Activated naive CD4-positive, alpha-beta T cell treated with anti-CD3 and anti-CD28 coated beads, Interleukin-2, amount 50 U/mL, for 24 hours (primary cell): ENCODE results near the gene MBD6.

Source experiments
- H3K27ac Mint-ChIP-seq: one replicate; pipeline ENCODE4 v1.8.0; 2021; ENCODE audit warnings: mild to moderate bottlenecking, mixed read lengths
- H3K27me3 Mint-ChIP-seq: one replicate; pipeline ENCODE4 v1.8.0; 2021; ENCODE audit warnings: mixed read lengths
- H3K36me3 Mint-ChIP-seq: one replicate; pipeline ENCODE4 v1.8.0; 2021; ENCODE audit warnings: mixed read lengths
- H3K4me1 Mint-ChIP-seq: one replicate; pipeline ENCODE4 v1.8.0; 2021; ENCODE audit warnings: mixed read lengths
- H3K4me3 Mint-ChIP-seq: one replicate; pipeline ENCODE4 v1.8.0; 2021; ENCODE audit warnings: mild to moderate bottlenecking, mixed read lengths
- H3K9me3 Mint-ChIP-seq: one replicate; pipeline ENCODE4 v1.8.0; 2021; ENCODE audit warnings: mixed read lengths

The MBD6 gene

GRCh38 chr12:57518176-57518919 lies 4.3 kb upstream of the MBD6 start:
- Mint-ChIP-seq H3K36me3 (peaks cover 21% of the 10 kb centered on the region), H3K9me3 (no peaks in the 10 kb centered on the region), H3K27ac (peak overlapping the region; percentile 90), H3K4me1 (peaks cover 41% of the 10 kb centered on the region), H3K4me3 (peak overlapping the region; percentile 95), H3K27me3 (no peaks in the 10 kb centered on the region)

- H3K4me1 Mint-ChIP-seq: peaks cover 50% of the 10 kb centered on the region
- peak overlapping the region; percentile 95 for H3K4me3 Mint-ChIP-seq
- H3K27ac Mint-ChIP-seq: peak overlapping the region; percentile 98
- H3K27me3 Mint-ChIP-seq: no peaks in the 10 kb centered on the region
- H3K9me3 Mint-ChIP-seq: no peaks in the 10 kb centered on the region
- H3K36me3 Mint-ChIP-seq: peaks cover 21% of the 10 kb centered on the region
These were observed 3.5 kb upstream of the MBD6 start for GRCh38 chr12:57518920-57519795.

DNA sequence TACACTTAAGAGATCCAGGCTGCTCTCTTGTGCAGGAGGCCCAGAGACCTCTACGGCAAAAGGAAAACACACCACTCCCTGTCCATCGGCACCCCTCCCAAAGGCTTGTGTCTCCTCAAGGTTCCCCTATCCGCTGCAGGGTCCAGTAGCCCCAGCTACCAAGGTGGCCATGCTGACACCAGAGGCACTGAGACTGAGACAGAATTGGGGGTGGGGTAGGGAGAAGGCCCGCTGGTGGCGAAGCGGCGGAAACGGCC lies 2.9 kb upstream of the MBD6 start:
- Mint-ChIP-seq H3K9me3 (no peaks in the 10 kb centered on the region), H3K4me3 (peak overlapping the region; percentile 95), H3K36me3 (peaks cover 21% of the 10 kb centered on the region), H3K27ac (peak overlapping the region; percentile 98), H3K4me1 (peaks cover 55% of the 10 kb centered on the region), H3K27me3 (no peaks in the 10 kb centered on the region)

DNA sequence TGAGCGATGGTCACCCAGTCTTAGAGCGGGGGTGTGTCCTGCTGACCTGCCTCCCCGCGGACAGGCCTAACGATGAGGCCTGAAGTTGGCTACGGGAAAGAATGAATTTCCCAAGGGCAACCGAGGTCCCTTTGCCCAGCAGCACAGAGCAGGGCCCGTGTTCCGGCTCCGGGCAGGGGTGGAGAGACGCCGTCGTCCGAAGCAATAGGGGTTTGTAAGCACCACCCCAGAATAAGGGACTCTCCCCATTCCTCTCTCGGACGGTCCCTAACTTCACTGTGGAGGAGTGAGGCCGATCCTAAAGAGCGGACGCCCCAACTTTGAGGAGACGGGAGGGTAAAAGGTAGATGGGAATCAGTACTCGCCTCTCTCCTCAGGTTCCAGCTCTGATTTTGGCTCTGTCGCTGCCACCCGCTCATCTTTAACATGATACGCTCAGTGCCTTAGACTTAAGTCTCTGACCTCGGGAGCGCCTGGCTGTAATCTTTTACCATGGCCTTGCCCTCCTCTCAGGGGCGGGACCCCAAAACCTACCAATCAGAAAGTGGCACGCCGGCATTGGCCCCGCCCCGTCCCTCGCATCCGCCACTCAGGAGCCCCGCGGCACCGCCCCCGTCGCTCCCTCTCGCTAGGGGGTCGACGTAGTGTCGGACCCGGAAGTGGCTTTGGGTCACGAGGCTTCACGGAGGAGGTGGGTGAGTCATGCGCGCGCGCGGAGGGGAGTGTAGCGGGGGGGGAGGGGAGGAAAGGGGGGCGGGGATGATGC lies 2.4 kb upstream of the MBD6 start, which contains the start of gene DDIT3:
TSS of gene DDIT3 (minus strand) at position 462 of the 766 bp plus-strand sequence. CDS start 3,108 bp downstream, outside the sequence.
- H3K9me3 Mint-ChIP-seq: no peaks in the 10 kb centered on the region
- H3K4me3 Mint-ChIP-seq: peak within 1 kb of the TSS; percentile 95
- peaks cover 21% of the 10 kb centered on the region for H3K36me3 Mint-ChIP-seq
- H3K27me3 Mint-ChIP-seq: no peaks in the 10 kb centered on the region
- peaks cover 60% of the 10 kb centered on the region for H3K4me1 Mint-ChIP-seq
- H3K27ac Mint-ChIP-seq: peak within 1 kb of the TSS; percentile 98

GRCh38 chr12:57521525-57522010 lies 1.1 kb upstream of the MBD6 start:
- Mint-ChIP-seq H3K4me1 (peaks cover 61% of the 10 kb centered on the region), H3K27ac (peak overlapping the region; percentile 98), H3K4me3 (peak overlapping the region; percentile 91), H3K27me3 (no peaks in the 10 kb centered on the region), H3K36me3 (peaks cover 16% of the 10 kb centered on the region), H3K9me3 (no peaks in the 10 kb centered on the region)

- Mint-ChIP-seq H3K27me3 (no peaks in the 10 kb centered on the region), H3K4me3 (peak overlapping the region; percentile 91), H3K4me1 (peaks cover 46% of the 10 kb centered on the region), H3K36me3 (peaks cover 15% of the 10 kb centered on the region), H3K27ac (peak overlapping the region; percentile 90), H3K9me3 (no peaks in the 10 kb centered on the region)
These were observed 472 bp downstream of the MBD6 start for GRCh38 chr12:57522887-57523705.

- no peaks in the 10 kb centered on the region for H3K9me3 Mint-ChIP-seq
- H3K27me3 Mint-ChIP-seq: no peaks in the 10 kb centered on the region
- H3K36me3 Mint-ChIP-seq: peaks cover 10% of the 10 kb centered on the region
- peak overlapping the region; percentile 91 for H3K4me3 Mint-ChIP-seq
- peaks cover 37% of the 10 kb centered on the region for H3K4me1 Mint-ChIP-seq
- H3K27ac Mint-ChIP-seq: peak overlapping the region; percentile 90
These were observed 1.3 kb downstream of the MBD6 start for GRCh38 chr12:57523706-57524614.

DNA sequence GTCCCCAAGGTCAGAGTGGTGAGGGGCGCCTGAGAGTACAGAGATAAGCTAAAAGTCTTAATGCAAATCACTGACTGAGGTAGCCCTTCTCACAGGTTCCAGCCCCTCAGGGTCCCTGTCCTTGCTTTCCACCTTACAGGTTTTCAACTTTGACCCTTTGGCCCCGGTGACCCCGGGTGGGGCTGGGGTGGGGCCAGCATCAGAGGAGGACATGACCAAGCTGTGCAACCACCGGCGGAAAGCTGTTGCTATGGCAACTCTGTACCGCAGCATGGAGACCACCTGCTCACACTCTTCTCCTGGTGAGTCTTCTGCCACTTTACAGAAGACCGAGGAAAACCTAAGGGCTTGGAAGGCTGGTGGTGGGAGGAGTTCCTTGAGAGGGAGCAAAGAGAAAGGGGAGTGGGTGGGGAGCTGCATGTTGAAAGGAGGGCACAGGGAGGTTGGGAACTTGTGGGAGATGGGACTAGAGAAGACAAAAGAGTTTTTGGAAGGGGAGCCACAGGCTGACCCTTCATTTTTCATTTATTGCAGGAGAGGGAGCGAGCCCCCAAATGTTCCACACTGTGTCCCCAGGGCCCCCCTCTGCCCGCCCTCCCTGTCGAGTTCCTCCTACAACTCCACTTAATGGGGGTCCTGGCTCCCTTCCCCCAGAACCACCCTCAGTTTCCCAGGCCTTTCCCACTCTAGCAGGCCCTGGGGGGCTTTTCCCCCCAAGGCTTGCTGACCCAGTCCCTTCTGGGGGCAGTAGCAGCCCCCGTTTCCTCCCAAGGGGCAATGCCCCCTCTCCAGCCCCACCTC lies 2.4 kb downstream of the MBD6 start:
- H3K27ac Mint-ChIP-seq: peak overlapping the region; percentile 72
- no peaks in the 10 kb centered on the region for H3K9me3 Mint-ChIP-seq
- H3K27me3 Mint-ChIP-seq: no peaks in the 10 kb centered on the region
- peaks cover 32% of the 10 kb centered on the region for H3K4me1 Mint-ChIP-seq
- peaks cover 4% of the 10 kb centered on the region for H3K36me3 Mint-ChIP-seq
- no peak overlapping the region for H3K4me3 Mint-ChIP-seq

DNA sequence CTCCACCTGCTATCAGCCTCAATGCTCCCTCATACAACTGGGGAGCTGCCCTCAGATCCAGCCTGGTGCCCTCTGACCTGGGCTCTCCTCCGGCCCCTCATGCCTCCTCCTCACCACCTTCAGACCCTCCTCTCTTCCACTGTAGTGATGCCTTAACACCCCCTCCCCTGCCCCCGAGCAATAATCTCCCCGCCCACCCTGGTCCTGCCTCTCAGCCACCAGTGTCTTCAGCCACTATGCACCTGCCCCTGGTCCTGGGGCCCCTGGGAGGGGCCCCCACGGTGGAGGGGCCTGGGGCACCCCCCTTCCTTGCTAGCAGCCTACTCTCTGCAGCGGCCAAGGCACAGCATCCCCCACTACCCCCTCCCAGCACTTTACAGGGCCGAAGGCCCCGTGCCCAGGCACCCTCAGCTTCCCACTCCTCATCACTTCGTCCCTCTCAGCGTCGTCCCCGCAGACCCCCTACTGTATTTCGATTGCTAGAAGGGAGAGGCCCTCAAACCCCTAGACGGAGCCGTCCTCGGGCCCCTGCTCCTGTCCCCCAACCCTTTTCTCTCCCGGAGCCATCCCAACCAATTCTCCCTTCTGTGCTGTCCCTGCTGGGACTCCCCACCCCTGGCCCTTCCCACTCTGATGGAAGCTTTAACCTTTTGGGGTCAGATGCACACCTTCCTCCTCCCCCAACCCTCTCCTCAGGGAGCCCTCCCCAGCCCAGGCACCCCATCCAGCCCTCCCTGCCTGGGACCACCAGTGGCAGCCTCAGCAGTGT lies 3.2 kb downstream of the MBD6 start:
- Mint-ChIP-seq H3K27me3 (no peaks in the 10 kb centered on the region), H3K4me1 (peaks cover 32% of the 10 kb centered on the region), H3K36me3 (peaks cover 2% of the 10 kb centered on the region), H3K4me3 (no peak overlapping the region), H3K9me3 (no peaks in the 10 kb centered on the region), H3K27ac (peak overlapping the region; percentile 72)

DNA sequence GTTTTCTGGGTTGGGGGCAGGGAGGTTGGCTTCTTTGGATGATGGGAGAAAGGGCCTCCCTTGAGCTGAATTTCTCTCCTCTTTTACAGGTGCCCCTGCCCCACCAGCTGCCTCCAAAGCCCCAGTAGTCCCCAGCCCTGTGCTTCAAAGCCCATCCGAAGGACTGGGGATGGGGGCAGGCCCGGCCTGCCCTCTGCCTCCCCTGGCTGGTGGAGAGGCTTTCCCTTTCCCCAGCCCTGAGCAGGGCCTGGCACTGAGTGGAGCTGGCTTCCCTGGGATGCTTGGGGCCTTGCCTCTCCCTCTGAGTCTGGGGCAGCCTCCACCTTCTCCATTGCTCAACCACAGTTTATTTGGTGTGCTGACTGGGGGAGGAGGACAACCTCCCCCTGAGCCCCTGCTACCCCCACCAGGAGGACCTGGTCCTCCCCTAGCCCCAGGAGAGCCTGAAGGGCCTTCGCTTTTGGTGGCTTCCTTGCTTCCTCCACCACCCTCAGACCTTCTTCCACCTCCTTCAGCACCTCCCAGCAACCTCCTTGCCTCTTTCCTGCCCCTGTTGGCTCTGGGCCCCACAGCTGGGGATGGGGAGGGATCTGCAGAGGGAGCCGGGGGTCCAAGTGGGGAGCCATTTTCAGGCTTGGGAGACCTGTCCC lies 4.0 kb downstream of the MBD6 start:
- Mint-ChIP-seq H3K36me3 (peaks cover 2% of the 10 kb centered on the region), H3K4me1 (peaks cover 29% of the 10 kb centered on the region), H3K9me3 (no peaks in the 10 kb centered on the region), H3K4me3 (no peak overlapping the region), H3K27ac (peak overlapping the region; percentile 59), H3K27me3 (no peaks in the 10 kb centered on the region)

DNA sequence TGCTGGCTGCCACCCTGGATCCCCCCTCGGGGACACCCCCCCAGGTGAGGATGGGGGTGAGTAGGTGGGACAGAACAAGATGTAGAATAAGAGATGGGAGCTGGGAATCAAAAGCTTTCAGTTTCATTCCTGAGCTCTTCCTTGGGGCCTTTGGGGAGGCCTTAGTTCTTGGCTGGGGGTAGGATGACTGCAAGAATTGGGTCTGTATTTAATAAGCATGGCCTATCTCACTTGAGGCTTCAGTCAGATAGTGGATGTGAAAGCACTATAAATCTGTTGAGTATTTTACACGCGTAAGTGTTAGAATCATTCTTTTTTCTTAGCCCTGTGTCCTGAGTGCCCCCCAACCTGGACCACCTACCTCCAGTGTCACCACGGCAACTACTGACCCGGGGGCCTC lies 4.6 kb downstream of the MBD6 start:
- peak overlapping the region; percentile 59 for H3K27ac Mint-ChIP-seq
- H3K27me3 Mint-ChIP-seq: no peaks in the 10 kb centered on the region
- no peak overlapping the region for H3K4me3 Mint-ChIP-seq
- peaks cover 23% of the 10 kb centered on the region for H3K4me1 Mint-ChIP-seq
- peaks cover 2% of the 10 kb centered on the region for H3K36me3 Mint-ChIP-seq
- H3K9me3 Mint-ChIP-seq: no peaks in the 10 kb centered on the region

DNA sequence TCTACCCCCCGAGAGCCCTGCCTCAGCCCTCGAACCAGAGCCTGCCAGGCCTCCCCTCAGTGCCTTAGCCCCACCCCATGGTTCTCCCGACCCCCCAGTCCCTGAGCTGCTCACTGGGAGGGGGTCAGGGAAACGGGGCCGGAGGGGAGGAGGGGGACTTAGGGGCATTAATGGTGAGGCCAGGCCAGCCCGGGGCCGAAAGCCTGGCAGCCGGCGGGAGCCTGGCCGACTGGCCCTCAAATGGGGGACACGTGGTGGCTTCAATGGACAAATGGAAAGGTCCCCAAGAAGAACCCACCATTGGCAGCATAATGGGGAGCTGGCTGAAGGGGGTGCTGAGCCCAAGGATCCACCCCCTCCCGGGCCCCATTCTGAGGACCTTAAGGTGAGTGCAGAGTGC lies 5.6 kb downstream of the MBD6 start:
- no peaks in the 10 kb centered on the region for H3K9me3 Mint-ChIP-seq
- peaks cover 2% of the 10 kb centered on the region for H3K36me3 Mint-ChIP-seq
- H3K27me3 Mint-ChIP-seq: no peaks in the 10 kb centered on the region
- H3K27ac Mint-ChIP-seq: no peak overlapping the region
- H3K4me3 Mint-ChIP-seq: no peak overlapping the region
- peaks cover 21% of the 10 kb centered on the region for H3K4me1 Mint-ChIP-seq
